Measurements from ENCODE around the gene FBXO36.

FBXO36 gene

GRCh38 chr2:230008708-230009066, 86.4 kb downstream of the FBXO36 start:
- no peak overlapping the region for H3K4me3 ChIP-seq (ENCODE audit: low read depth, low read length)
- DNase-seq (ENCODE audit: low read depth, low spot score), result no peak
- in situ Hi-C loops (cut with HindIII; ENCODE audit: low sequenced_read_pairs), result no loop called here
- no peak for TF ChIP-seq CTCF (IDR thresholded peaks at IDR 0.05; ENCODE audit: low read depth, low read length)

GRCh38 chr2:230010501-230010900, 88.2 kb downstream of the FBXO36 start:
- in situ Hi-C loops (cut with HindIII; ENCODE audit: low sequenced_read_pairs), result no loop called here
- no peak overlapping the region for H3K4me3 ChIP-seq (ENCODE audit: low read depth, low read length)
- no peak for DNase-seq (ENCODE audit: low read depth, low spot score)
- no peak for TF ChIP-seq CTCF (IDR thresholded peaks at IDR 0.05; ENCODE audit: low read depth, low read length)

GRCh38 chr2:230011617-230012016, 89.3 kb downstream of the FBXO36 start:
- no peak overlapping the region for H3K4me3 ChIP-seq (ENCODE audit: low read depth, low read length)
- DNase-seq (ENCODE audit: low read depth, low spot score), result peak; percentile 46
- in situ Hi-C loops (cut with HindIII; ENCODE audit: low sequenced_read_pairs), result no loop called here
- no peak for TF ChIP-seq CTCF (IDR thresholded peaks at IDR 0.05; ENCODE audit: low read depth, low read length)

- in situ Hi-C loops (cut with HindIII; ENCODE audit: low sequenced_read_pairs), result no loop called here
- no peak for TF ChIP-seq CTCF (IDR thresholded peaks at IDR 0.05; ENCODE audit: low read depth, low read length)
- no peak overlapping the region for H3K4me3 ChIP-seq (ENCODE audit: low read depth, low read length)
- no peak for DNase-seq (ENCODE audit: low read depth, low spot score)
These were observed 90.1 kb downstream of the FBXO36 start for GRCh38 chr2:230012267-230012884.

GRCh38 chr2:230016844-230017243, 94.5 kb downstream of the FBXO36 start:
- in situ Hi-C loops (cut with HindIII; ENCODE audit: low sequenced_read_pairs), result no loop called here
- DNase-seq (ENCODE audit: low read depth, low spot score), result no peak
- no peak for TF ChIP-seq CTCF (IDR thresholded peaks at IDR 0.05; ENCODE audit: low read depth, low read length)
- no peak overlapping the region for H3K4me3 ChIP-seq (ENCODE audit: low read depth, low read length)

GRCh38 chr2:230018153-230018552, 95.8 kb downstream of the FBXO36 start:
- peak; percentile 37 for DNase-seq (ENCODE audit: low read depth, low spot score)
- no peak for TF ChIP-seq CTCF (IDR thresholded peaks at IDR 0.05; ENCODE audit: low read depth, low read length)
- in situ Hi-C loops (cut with HindIII; ENCODE audit: low sequenced_read_pairs), result no loop called here
- H3K4me3 ChIP-seq (ENCODE audit: low read depth, low read length), result no peak overlapping the region

GRCh38 chr2:230019742-230020141, 97.4 kb downstream of the FBXO36 start:
- no peak for TF ChIP-seq CTCF (IDR thresholded peaks at IDR 0.05; ENCODE audit: low read depth, low read length)
- DNase-seq (ENCODE audit: low read depth, low spot score), result no peak
- no peak overlapping the region for H3K4me3 ChIP-seq (ENCODE audit: low read depth, low read length)
- in situ Hi-C loops (cut with HindIII; ENCODE audit: low sequenced_read_pairs), result no loop called here
